Pancreas (tissue), 10 donors: ENCODE data around the gene MCM3AP. TPM values are rescaled to one million over a fixed set of nuclear protein-coding genes. Genes with fewer than 3 reads are reported as not detected.
A peak's percentile ranks its signal among the peaks of the same experiment; 100 is the strongest.
"Not testable (repeated sequence)": the region's sequence is repeated elsewhere in the genome, so short reads cannot be mapped to it uniquely, and the experiment has no call there.

ENCODE experiments used
- ATAC-seq, 4 donors: fragments of 200-7000 bp; cut with Tn5 transposase; one replicate each; pipeline versions ENCODE4 v1.8.0 to v1.9.1; 2020; ENCODE audit warnings: mild to moderate bottlenecking in 4 of 4, moderate library complexity in 4 of 4
- DNase-seq, 6 donors: peaks; one replicate each; pipeline ENCODE4 v3.0.0-alpha.2; 2020
- FAIRE-seq: peaks from 2 replicates; lab custom pipeline; 2012; peaks lifted over from hg19 to GRCh38; lab: Jason Lieb, UNC
- H3K27ac ChIP-seq, 4 donors: fragments of 200-600 bp; sonication (generic); 1 replicate in 3 of 4; 2 replicates in 1 of 4; pipeline versions ENCODE4 v1.5.0 to v1.8.0; 2020
- H3K27me3 ChIP-seq, 4 donors: fragments of 200-600 bp; one replicate each; pipeline ENCODE4 v1.8.0; 2021
- H3K36me3 ChIP-seq, 3 donors: fragments of 200-600 bp; sonication (generic) in 1 of 3; one replicate each; pipeline versions ENCODE4 v1.5.0 to v1.8.0; 2020 to 2021
- H3K4me1 ChIP-seq, 3 donors: fragments of 200-600 bp; one replicate each; pipeline ENCODE4 v1.8.0; 2021
- H3K4me3 ChIP-seq, 4 donors: fragments of 200-600 bp; sonication (generic) in 2 of 4; one replicate each; pipeline versions ENCODE4 v1.5.0 to v1.8.0; 2020 to 2021
- H3K9me3 ChIP-seq, 4 donors: fragments of 200-600 bp; one replicate each; pipeline ENCODE4 v1.8.0; 2021
- CTCF ChIP-seq, 4 donors: fragments of 200-600 bp; sonication (generic) in 3 of 4; IDR thresholded peaks; one replicate each; pipeline versions ENCODE4 v1.5.0 to v1.8.0; 2021; ENCODE audit warnings: antibody characterized with exemption in 4 of 4
- WGBS, 2 donors: extraction: QIAGEN DNeasy Blood & Tissue Kit; methylation state at CpG; one replicate each; pipeline ENCODE4 v1.1.7; 2013; 5-methylcytosine and 5-hydroxymethylcytosine counted together
- intact Hi-C, 3 donors: fragments of 100-400 bp; cut with DNase I; formaldehyde crosslinking; loops; one replicate each; pipeline versions ENCODE4 v1.11.1 to v1.14.2; 2022
- polyA plus RNA-seq, 2 donors: library from polyadenylated mRNA; stranded (reverse); fragments of 200-250 nt; gene quantifications; one replicate each; pipeline ENCODE4 v1.2.3, GENCODE V29; 2013
- total RNA-seq, 6 donors: library from RNA; stranded (reverse); fragmentation: NEBNext Ultra II Directional in 4 of 6; extraction: Animal tissue kit (Norgen Biotek cat#: 25700) in 4 of 6; gene quantifications; one replicate each; pipeline versions ENCODE4 v1.2.1 to v1.2.4, GENCODE V29; 2021 to 2023
- donor health status: healthy with polysubstance abuse.
- donor health status: DM: no; HTN: no; CAD: no; lungs with moderate emphysema.
- donor health status: DM: no; HTN: no; CAD: no.
- donor health status: control.
- donor health status: control.
- donor health status: Bipolar disorder and iron deficiency.
- donor health status: DM: yes; HTN: yes; CAD: no.
- donor health status: DM: no; HTN: no; CAD: no.
- donor health status: DM: no; HTN: no; CAD: no.
- donor health status: DM: yes; HTN: yes; CAD: no.

Gene MCM3AP
- total and polyA plus RNA-seq, 8 donors: 30.6 to 59.4 (median 38.0) TPM

GRCh38 chr21:46228345-46229051 lies 56.9 kb downstream of the MCM3AP start, which contains the start of gene LSS:
LSS (minus strand) TSS chr21:46228774; CDS start chr21:46228745, 29 bp downstream.
- Histone ChIP-seq H3K4me1 (peaks cover 6 to 17% (median 7%) of the 10 kb centered on the region in 3 donors), H3K27ac (peak within 1 kb of the TSS; percentile 66 to 75 (median 70)), H3K36me3 (no peaks in the 10 kb centered on the region), H3K9me3 (no peaks in the 10 kb centered on the region), H3K27me3 (no peaks in the 10 kb centered on the region), H3K4me3 (peak within 1 kb of the TSS; percentile 90 to 98 (median 93))
- intact Hi-C loops: no loop called here
- DNase-seq (peak; percentile 98 to 100 (median 99)), FAIRE-seq (no peak), ATAC-seq (peak; percentile 90 to 93 (median 91))
- WGBS, 2 donors: 0 to 1% methylated on average over 38 to 77 of the region's 77 CpGs
- no peak for TF ChIP-seq CTCF (IDR thresholded peaks at IDR 0.05)

- FAIRE-seq (no peak), ATAC-seq (peak in 3 of 4 donors; percentile 1 to 3 (median 2)), DNase-seq (peak in 2 of 6 donors; percentile 30 to 56)
- peak overlapping the region; percentile 66 to 75 (median 70) for H3K27ac ChIP-seq
- 1 to 2% methylated on average over 20 of the region's 20 CpGs for WGBS, 2 donors
- H3K36me3 ChIP-seq: no peaks in the 10 kb centered on the region
- no peaks in the 10 kb centered on the region for H3K27me3 ChIP-seq
- no peak for TF ChIP-seq CTCF (IDR thresholded peaks at IDR 0.05)
- H3K4me3 ChIP-seq: peak overlapping the region; percentile 90 to 98 (median 93)
- H3K9me3 ChIP-seq: no peaks in the 10 kb centered on the region
- intact Hi-C loops: no loop called here
- peaks cover 6 to 17% (median 7%) of the 10 kb centered on the region in 3 donors for H3K4me1 ChIP-seq
These were observed 57.5 kb downstream of the MCM3AP start for GRCh38 chr21:46227811-46228344.

- 29 to 33% methylated on average over 4 of the region's 4 CpGs for WGBS, 2 donors
- no peak for TF ChIP-seq CTCF (IDR thresholded peaks at IDR 0.05)
- DNase-seq (peak in 1 of 6 donors; percentile 21), FAIRE-seq (no peak), ATAC-seq (peak in 2 of 4 donors; percentile 6)
- H3K36me3 ChIP-seq: no peaks in the 10 kb centered on the region
- no peaks in the 10 kb centered on the region for H3K27me3 ChIP-seq
- no peaks in the 10 kb centered on the region for H3K9me3 ChIP-seq
- H3K4me1 ChIP-seq: peaks cover 6 to 17% (median 7%) of the 10 kb centered on the region in 3 donors
- H3K27ac ChIP-seq: peak overlapping the region in 1 of 4 donors; percentile 14
- intact Hi-C loops: no loop called here
- H3K4me3 ChIP-seq: peak overlapping the region in 2 of 4 donors; percentile 90 to 96
These were observed 58.4 kb downstream of the MCM3AP start for GRCh38 chr21:46226920-46227599.

GRCh38 chr21:46226146-46226545 lies 59.3 kb downstream of the MCM3AP start:
- Histone ChIP-seq H3K27me3 (no peaks in the 10 kb centered on the region), H3K9me3 (no peaks in the 10 kb centered on the region), H3K27ac (no peak overlapping the region), H3K36me3 (peaks cover 0 to 5% (median 0%) of the 10 kb centered on the region in 3 donors), H3K4me3 (no peak overlapping the region), H3K4me1 (peaks cover 6 to 17% (median 7%) of the 10 kb centered on the region in 3 donors)
- 97 to 100% methylated on average over 1 of the region's 1 CpG for WGBS, 2 donors
- no peak for TF ChIP-seq CTCF (IDR thresholded peaks at IDR 0.05)
- ATAC-seq: no peak
- intact Hi-C loops: no loop called here
- FAIRE-seq: no peak
- no peak for DNase-seq

GRCh38 chr21:46223661-46224060 lies 61.8 kb downstream of the MCM3AP start:
- WGBS, 2 donors: 92 to 93% methylated on average over 17 to 18 of the region's 18 CpGs
- intact Hi-C loops, H3K9me3 ChIP-seq, FAIRE-seq, H3K4me3 ChIP-seq, H3K27me3 ChIP-seq, H3K36me3 ChIP-seq, DNase-seq, H3K27ac ChIP-seq, ATAC-seq: not testable (repeated sequence)
- peaks cover 6 to 17% (median 7%) of the 10 kb centered on the region in 3 donors for H3K4me1 ChIP-seq
